ENCODE data around the gene TRAP1.
"Not testable (repeated sequence)": the region's sequence is repeated elsewhere in the genome, so short reads cannot be mapped to it uniquely, and the experiment has no call there.

Gene TRAP1

GRCh38 chr16:3735541-3735940 is 18.2 kb upstream of the TRAP1 start:
- no peak for DNase-seq

- no peak for DNase-seq
Measured at GRCh38 chr16:3734758-3735221, 17.5 kb upstream of the TRAP1 start.

GRCh38 chr16:3734084-3734757 is 16.9 kb upstream of the TRAP1 start:
- no peak for DNase-seq

GRCh38 chr16:3732171-3732570 is 14.8 kb upstream of the TRAP1 start:
- DNase-seq: no peak

GRCh38 chr16:3731126-3731935 is 14.0 kb upstream of the TRAP1 start:
- no peak for DNase-seq

- DNase-seq: no peak
Measured at GRCh38 chr16:3730161-3731125, 13.1 kb upstream of the TRAP1 start.

- no peak for DNase-seq
Measured at GRCh38 chr16:3729161-3730112, 12.1 kb upstream of the TRAP1 start.

GRCh38 chr16:3728424-3729160 is 11.3 kb upstream of the TRAP1 start:
- DNase-seq: no peak

- DNase-seq: no peak
Measured at GRCh38 chr16:3727806-3728381, 10.6 kb upstream of the TRAP1 start.

GRCh38 chr16:3726021-3726687 is 8.8 kb upstream of the TRAP1 start:
- DNase-seq: no peak

GRCh38 chr16:3725276-3725675 is 8.0 kb upstream of the TRAP1 start:
- DNase-seq: no peak

GRCh38 chr16:3722508-3722907 is 5.2 kb upstream of the TRAP1 start:
- DNase-seq: no peak

- DNase-seq: no peak
Measured at GRCh38 chr16:3720418-3720817, 3.1 kb upstream of the TRAP1 start.

GRCh38 chr16:3718628-3719027 is 1.3 kb upstream of the TRAP1 start:
- DNase-seq: no peak

GRCh38 chr16:3718019-3718391 is 681 bp upstream of the TRAP1 start:
- no peak for DNase-seq

- peak; percentile 17 to 67 for DNase-seq
Measured at GRCh38 chr16:3716831-3717234, 491 bp downstream of the TRAP1 start.

GRCh38 chr16:3715430-3715829 is 1.9 kb downstream of the TRAP1 start:
- DNase-seq: no peak

- DNase-seq: not testable (repeated sequence)
Measured at GRCh38 chr16:3714378-3714777, 2.9 kb downstream of the TRAP1 start.

GRCh38 chr16:3713587-3714242 is 3.6 kb downstream of the TRAP1 start:
- no peak for DNase-seq

Data from NCI-H2081 (cell line).